ENCODE measurements around the gene CHPT1.
"Not testable (repeated sequence)": the region's sequence is repeated elsewhere in the genome, so short reads cannot be mapped to it uniquely, and the experiment has no call there.

CHPT1 gene

DNA sequence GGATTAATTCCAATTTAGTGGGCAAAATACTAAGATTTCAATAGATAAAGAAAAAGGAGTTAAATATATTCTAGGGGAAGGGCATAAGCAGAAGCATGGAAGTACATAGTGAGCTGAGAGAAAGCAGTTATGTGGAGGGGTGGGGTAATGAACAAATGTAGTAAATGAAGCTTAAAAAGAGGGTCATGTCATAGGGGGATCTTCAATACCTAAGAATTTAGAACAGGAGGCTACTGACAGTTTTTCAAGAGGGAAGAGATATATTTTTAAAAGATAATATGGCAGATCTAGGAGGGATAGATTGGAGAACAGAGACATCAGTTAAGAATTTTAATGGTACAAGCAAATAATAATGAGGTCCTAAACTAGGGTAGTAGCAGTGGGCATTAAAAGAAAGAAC, 32.4 kb downstream of the CHPT1 start:
- no peak for DNase-seq

DNA sequence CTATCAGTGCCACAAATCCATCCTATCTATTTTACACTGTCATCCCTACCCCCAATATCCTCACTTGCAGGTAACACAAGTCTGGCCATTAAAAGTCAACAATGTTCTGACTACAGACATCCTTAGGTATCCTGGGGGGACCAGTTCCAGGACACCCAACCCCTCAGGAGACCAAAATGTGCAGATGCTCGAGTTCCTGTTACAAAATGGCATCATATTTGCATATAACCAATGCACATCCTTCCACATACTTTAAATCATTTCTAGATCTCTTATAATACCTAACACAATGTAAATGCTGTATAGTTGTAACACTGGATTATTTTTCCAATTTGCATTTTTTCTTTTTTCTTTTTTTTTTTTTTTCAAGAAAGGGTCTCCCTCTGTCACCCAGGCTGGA, 34.9 kb downstream of the CHPT1 start:
- no peak for DNase-seq

DNA sequence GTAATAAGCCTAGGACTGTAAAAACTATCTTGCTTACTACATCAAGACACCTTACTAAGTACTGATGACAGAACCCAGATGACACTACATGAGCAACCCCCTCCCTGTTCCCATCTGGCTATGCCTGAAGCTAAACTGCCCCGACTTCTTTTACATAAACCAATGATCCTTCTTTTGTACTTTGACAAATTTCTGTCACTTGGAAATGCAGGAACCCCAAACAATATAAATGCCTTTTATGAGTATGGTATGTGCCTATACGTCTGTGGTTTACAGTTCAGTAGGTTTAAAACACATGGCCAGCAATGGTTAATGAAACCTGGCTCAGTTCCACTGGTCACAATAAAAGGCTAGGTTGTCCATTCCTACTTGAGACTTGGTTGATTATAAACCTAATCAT, 35.7 kb downstream of the CHPT1 start:
- DNase-seq = no peak

GRCh38 chr12:101734482-101734881, 37.0 kb downstream of the CHPT1 start:
- not testable (repeated sequence) for DNase-seq

- no peak for DNase-seq
These were observed 40.0 kb downstream of the CHPT1 start for GRCh38 chr12:101737476-101737875.

- DNase-seq = no peak
These were observed 41.7 kb downstream of the CHPT1 start, which contains the start of gene SYCP3 for GRCh38 chr12:101738920-101739665. Gene SYCP3, minus strand, starts transcription at chr12:101739462. Its CDS starts 1,527 bp downstream, at chr12:101737935.

GRCh38 chr12:101740566-101740965, 43.1 kb downstream of the CHPT1 start:
- no peak for DNase-seq

DNA sequence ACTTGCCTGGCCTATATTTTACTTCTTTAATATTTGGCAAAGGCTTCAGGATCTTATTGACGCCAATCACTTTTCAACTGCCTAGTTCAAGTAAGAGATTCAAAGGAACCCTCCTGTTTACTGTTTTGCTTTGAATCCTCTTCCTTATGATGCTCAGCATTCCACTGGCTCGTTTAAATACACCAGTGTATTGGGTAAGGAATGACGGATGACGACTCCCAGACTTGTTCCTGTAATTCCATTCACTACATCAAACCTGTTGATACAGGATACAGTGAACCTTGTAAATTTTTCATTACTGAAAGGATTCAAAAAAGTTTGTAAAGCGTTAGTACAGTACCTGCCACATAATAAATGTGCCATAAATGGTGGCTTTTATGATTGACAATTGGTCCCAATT, 43.5 kb downstream of the CHPT1 start:
- no peak for DNase-seq

GRCh38 chr12:101743242-101743641, 45.8 kb downstream of the CHPT1 start:
- DNase-seq = no peak

GRCh38 chr12:101743724-101744472, 46.5 kb downstream of the CHPT1 start:
- DNase-seq = no peak

DNA sequence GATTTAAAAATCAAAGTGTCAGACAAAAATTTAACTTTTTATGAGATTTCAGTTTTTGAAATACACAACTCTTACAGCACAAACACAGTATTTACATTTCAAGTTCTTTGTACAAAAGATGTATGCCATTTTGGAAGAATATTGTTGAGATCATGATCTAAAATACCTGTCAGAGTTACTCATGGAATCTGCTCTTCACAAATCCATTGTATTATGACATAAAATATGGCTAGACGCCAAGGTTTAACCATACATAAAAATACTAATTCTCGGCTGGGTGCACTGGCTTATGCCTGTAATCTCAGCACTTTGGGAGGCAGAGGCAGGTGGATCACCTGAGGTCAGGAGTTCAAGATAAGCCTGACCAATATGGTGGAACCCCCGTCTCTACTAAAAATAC, 48.0 kb downstream of the CHPT1 start:
- no peak for DNase-seq

DNA sequence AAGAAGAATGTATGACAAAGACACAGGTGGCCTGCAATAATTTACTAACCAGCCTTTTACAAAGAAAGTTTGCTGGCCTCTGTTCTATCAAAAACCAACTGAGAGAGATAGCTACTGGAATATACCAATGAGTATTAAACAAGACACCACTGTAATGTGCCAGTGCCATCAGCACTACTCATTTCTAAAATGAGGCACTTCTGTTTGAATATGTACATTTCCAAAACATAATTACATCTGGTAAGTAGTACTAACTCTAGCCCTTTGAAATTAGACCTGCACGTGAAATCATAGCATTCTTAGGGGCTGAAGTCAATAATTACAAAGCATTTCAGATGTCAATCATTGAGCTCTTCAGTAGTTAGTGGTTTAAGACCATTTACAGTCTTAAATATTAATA, 48.8 kb downstream of the CHPT1 start:
- DNase-seq = no peak

DNA sequence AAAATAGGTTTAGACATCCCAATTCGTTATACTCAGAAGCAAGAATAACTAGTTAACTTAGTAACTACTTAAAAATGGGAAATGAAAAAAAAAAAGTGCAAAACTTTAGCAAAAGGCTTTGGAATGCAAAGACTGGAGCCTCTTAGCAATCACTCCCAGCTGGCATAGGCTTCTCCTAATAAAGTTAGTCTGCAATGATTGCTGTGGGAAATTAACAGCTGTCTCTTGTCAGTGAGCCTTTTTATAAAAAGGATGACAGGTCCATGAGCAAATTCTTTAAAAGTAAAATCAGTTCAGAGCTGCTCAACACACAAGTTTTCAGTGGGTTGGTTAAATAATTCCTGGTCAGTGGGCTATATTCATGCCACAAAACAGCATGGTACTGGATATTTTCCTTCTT, 49.2 kb downstream of the CHPT1 start:
- no peak for DNase-seq

- DNase-seq = no peak
These were observed 50.3 kb downstream of the CHPT1 start for GRCh38 chr12:101747697-101748096.

- DNase-seq = no peak
These were observed 51.5 kb downstream of the CHPT1 start for GRCh38 chr12:101748907-101749306.

GRCh38 chr12:101749657-101750056, 52.2 kb downstream of the CHPT1 start:
- no peak for DNase-seq

DNA sequence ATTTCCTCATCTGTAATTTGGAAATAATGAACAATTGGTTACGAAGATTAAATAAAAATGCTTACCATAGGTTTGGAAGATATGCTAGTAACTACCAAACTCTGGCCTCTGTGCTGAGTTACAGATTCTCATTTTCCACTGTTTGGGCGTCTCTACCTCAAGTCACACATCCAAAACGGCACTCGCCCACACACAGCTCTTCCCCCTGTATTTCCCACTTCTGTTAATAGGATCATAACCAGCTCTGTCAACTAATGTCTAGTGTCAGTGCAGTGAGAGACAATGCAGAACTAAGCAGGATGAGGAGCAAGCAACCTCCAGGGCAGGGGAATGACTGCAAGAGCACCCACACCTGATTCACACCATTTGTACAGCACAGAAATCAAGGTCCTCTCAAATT, 52.7 kb downstream of the CHPT1 start:
- DNase-seq = no peak

GRCh38 chr12:101759396-101760047, 62.1 kb downstream of the CHPT1 start:
- DNase-seq = no peak

GRCh38 chr12:101761350-101761749, 63.9 kb downstream of the CHPT1 start:
- DNase-seq = no peak

DNA sequence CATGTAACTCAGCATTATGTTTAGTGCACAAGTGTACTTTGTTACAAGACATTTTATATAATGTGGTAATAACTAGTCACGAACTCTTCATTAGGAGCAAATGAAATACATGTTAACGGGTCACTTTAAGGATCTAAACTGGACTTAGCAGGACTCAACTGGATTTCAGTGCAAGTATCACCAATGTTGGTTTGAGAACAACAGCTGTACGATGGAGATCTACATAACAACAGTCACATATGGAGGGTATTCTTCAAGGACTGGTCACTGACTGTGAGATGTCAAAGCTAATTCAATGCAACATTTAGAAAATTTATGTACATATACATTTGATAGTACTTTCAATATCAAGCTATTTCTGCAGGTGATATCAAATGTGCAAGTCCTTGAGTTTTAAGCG, 64.3 kb downstream of the CHPT1 start:
- DNase-seq = no peak

DNA sequence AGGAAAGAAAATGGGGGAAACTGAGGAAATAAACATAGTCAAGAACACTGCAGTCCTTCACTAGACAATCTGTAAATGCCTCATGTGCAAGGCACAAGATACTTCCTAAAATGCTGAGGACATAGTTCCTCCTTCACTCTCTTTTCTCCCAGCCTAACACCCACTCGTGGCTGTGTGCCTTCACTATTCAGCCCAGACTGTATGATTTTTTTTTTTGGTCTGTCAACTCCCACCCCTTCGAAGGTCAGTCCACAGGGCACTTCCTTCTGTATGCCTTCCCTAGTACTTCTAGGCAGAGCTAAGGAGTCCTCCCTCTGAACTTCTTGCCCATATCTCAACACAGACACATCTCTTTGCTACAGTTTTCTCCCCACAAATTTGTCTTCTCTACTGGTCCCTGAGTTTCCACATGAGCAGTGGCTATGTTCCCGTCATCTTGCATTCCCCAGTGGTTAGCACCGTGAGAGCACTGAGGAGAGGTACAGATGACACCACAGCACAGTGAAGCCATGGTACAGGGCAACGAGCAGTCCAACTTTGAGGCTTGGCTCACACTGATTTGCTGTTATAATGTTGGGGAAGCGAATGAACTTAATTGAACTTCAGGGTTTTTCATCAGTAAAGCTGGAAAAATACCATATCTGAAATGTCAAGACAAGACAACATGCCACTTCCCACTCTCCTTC, 65.9 kb downstream of the CHPT1 start:
- DNase-seq = no peak

DNA sequence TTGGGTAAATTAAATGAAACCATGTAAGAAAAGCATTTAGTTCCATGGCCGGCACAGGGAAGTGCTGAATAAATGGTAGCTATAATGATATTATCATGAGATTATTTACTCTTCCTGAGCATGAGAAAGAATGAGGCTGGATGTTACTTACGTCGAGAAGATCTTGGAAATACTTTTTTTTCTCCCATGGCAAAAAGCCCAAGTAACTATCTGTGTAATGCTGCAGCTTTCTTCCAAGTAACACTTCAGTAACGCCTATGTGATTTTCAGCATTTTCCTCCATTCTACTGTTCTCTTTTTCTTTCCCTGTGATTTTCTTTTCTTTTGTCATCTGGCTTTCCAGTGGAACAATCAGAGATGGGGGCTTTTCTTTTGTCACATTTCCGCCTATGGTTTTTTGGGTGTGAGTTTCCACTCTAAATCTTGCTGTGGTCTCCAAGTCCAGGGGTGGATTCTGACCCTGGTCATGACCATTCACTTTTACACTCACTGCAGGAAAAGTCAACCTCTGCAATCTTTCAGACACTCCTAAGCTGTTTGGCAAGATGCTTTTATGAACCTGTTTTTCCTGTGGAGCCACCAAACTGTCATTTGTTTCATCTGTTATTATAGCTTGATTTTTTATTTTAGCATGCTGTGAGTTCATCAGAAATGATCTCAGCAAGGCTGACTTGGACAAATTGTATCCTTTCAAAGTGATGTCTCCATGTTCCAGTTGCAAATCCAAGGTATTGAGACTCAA, 66.8 kb downstream of the CHPT1 start:
- DNase-seq = no peak

DNA sequence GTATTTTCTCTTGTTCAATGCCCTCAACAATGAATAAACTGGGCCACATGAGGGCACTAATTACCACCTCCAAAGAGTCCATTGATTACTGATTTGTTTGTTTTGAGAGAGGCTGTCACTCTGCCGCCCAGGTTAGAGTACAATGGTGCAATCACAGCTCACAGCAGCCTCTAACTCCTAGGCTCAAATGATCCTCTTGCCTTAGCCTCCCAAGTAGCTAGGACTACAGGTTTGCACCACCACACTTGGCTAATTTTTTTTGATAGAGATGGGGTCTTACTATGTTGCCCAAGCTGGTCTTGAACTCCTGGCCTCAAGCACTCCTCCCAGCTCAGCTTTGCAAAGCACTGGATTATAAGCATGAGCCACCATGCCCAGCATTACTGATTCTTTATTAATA, 70.1 kb downstream of the CHPT1 start:
- no peak for DNase-seq
